GM19239 (cell line): ENCODE measurements around the gene LPP.

Experiments used
- DNase-seq: peaks from one replicate; pipeline ENCODE4 v3.0.0; 2011; ENCODE audit warnings: low spot score; ENCODE audit not compliant: insufficient read length
- FAIRE-seq: peaks from 2 replicates; lab custom pipeline; 2011; peaks lifted over from hg19 to GRCh38; lab: Jason Lieb, UNC

Gene LPP

GRCh38 chr3:188166441-188166840 lies 12.5 kb downstream of the LPP start:
- FAIRE-seq = no peak
- no peak for DNase-seq

GRCh38 chr3:188168186-188168585 lies 14.2 kb downstream of the LPP start:
- FAIRE-seq (no peak), DNase-seq (no peak)

GRCh38 chr3:188168648-188169047 lies 14.7 kb downstream of the LPP start:
- no peak for DNase-seq
- no peak for FAIRE-seq

- FAIRE-seq (no peak), DNase-seq (no peak)
Observed at GRCh38 chr3:188169830-188170455, 16.0 kb downstream of the LPP start.

- FAIRE-seq = no peak
- no peak for DNase-seq
Observed at GRCh38 chr3:188170461-188171459, 16.8 kb downstream of the LPP start.

- FAIRE-seq (no peak), DNase-seq (no peak)
Observed at GRCh38 chr3:188171682-188172467, 17.9 kb downstream of the LPP start.

GRCh38 chr3:188174317-188175044 lies 20.5 kb downstream of the LPP start:
- FAIRE-seq (no peak), DNase-seq (no peak)

GRCh38 chr3:188176476-188176875 lies 22.5 kb downstream of the LPP start:
- FAIRE-seq = no peak
- no peak for DNase-seq

- FAIRE-seq = no peak
Observed at GRCh38 chr3:188176884-188177283, 22.9 kb downstream of the LPP start.

GRCh38 chr3:188177721-188178120 lies 23.8 kb downstream of the LPP start:
- no peak for DNase-seq
- no peak for FAIRE-seq

More at GRCh38 chr3:188176884-188177283, 22.9 kb downstream of the LPP start:
- no peak for DNase-seq

- FAIRE-seq = no peak
Observed at GRCh38 chr3:188178293-188178936, 24.5 kb downstream of the LPP start.

GRCh38 chr3:188179006-188179966 lies 25.3 kb downstream of the LPP start:
- no peak for FAIRE-seq
- DNase-seq = no peak

More at GRCh38 chr3:188178293-188178936, 24.5 kb downstream of the LPP start:
- no peak for DNase-seq

- DNase-seq (no peak), FAIRE-seq (no peak)
Observed at GRCh38 chr3:188180114-188180513, 26.2 kb downstream of the LPP start.

GRCh38 chr3:188183452-188183851 lies 29.5 kb downstream of the LPP start:
- FAIRE-seq (no peak), DNase-seq (no peak)

- DNase-seq (no peak), FAIRE-seq (no peak)
Observed at GRCh38 chr3:188184160-188184559, 30.2 kb downstream of the LPP start.

- no peak for DNase-seq
- no peak for FAIRE-seq
Observed at GRCh38 chr3:188184649-188185048, 30.7 kb downstream of the LPP start.

GRCh38 chr3:188185717-188186251 lies 31.8 kb downstream of the LPP start:
- FAIRE-seq (no peak), DNase-seq (no peak)

- DNase-seq (no peak), FAIRE-seq (no peak)
Observed at GRCh38 chr3:188187053-188187452, 33.1 kb downstream of the LPP start.
